GM10266 (cell line): Measurements from ENCODE around the gene SLC28A1.
A peak's percentile ranks its signal among the peaks of the same experiment; 100 is the strongest.
"Not testable (repeated sequence)": the region's sequence is repeated elsewhere in the genome, so short reads cannot be mapped to it uniquely, and the experiment has no call there.

Experiments used
- DNase-seq: peaks from one replicate; pipeline ENCODE4 v3.0.0; 2012; ENCODE audit errors: extremely low spot score
- CTCF ChIP-seq: IDR thresholded peaks from 2 replicates; pipeline ENCODE4 v1.5.1; 2012; ENCODE audit warnings: mild to moderate bottlenecking, low read depth; ENCODE audit not compliant: control insufficient read depth, insufficient read depth; ENCODE audit errors: missing control alignments

The SLC28A1 gene

GRCh38 chr15:84981054-84981710, 96.7 kb downstream of the SLC28A1 start:
- DNase-seq = peak; percentile 99

GRCh38 chr15:84981711-84982300, 97.3 kb downstream of the SLC28A1 start, which contains the start of gene PDE8A:
PDE8A (plus strand) TSS chr15:84981856; CDS start chr15:84982163, 307 bp downstream.
- peak; percentile 77 for DNase-seq

More at GRCh38 chr15:84981054-84981710, 96.7 kb downstream of the SLC28A1 start:
- TF ChIP-seq CTCF = no peak

GRCh38 chr15:84982301-84982920, 97.9 kb downstream of the SLC28A1 start:
- no peak for TF ChIP-seq CTCF
- peak; percentile 45 for DNase-seq

More at GRCh38 chr15:84981711-84982300, 97.3 kb downstream of the SLC28A1 start, which contains the start of gene PDE8A:
- TF ChIP-seq CTCF = no peak

- no peak for DNase-seq
- no peak for TF ChIP-seq CTCF
Measured at GRCh38 chr15:84983294-84983693, 98.8 kb downstream of the SLC28A1 start.

- TF ChIP-seq CTCF = no peak
- DNase-seq = no peak
Measured at GRCh38 chr15:84983711-84984110, 99.2 kb downstream of the SLC28A1 start.

- DNase-seq = no peak
- TF ChIP-seq CTCF = no peak
Measured at GRCh38 chr15:84985158-84985557, 100.7 kb downstream of the SLC28A1 start.

- not testable (repeated sequence) for DNase-seq
Measured at GRCh38 chr15:84987351-84987750, 102.9 kb downstream of the SLC28A1 start.
